ENCODE data around the gene SMIM45.

Gene SMIM45

GRCh38 chr22:41968601-41969000 lies 16.7 kb downstream of the SMIM45 start:
- no peak overlapping the region for H3K9ac ChIP-seq (ENCODE audit: low read length)
- peaks cover 17% of the 10 kb centered on the region for H3K27me3 ChIP-seq (replicated peaks; ENCODE audit: insufficient read depth, low read length)
- no peak overlapping the region for H3K4me2 ChIP-seq (ENCODE audit: low read depth, low read length)

GRCh38 chr22:41969110-41969646 lies 17.2 kb downstream of the SMIM45 start, which contains the start of gene SEPTIN3:
TSS of gene SEPTIN3 (plus strand) at chr22:41969443. CDS start at chr22:41971493, 2,050 bp downstream.
- H4K20me1 ChIP-seq (ENCODE audit: insufficient read depth, low read length), result no peaks in the 10 kb centered on the region
- H3F3A ChIP-seq (ENCODE audit: insufficient read depth, low read length), result no peaks in the 10 kb centered on the region
- no peaks in the 10 kb centered on the region for H3K79me2 ChIP-seq (ENCODE audit: low read length)
- TF ChIP-seq EZH2 (optimal IDR thresholded peaks at IDR 0.05; ENCODE audit: low read depth, low read length) (no peak), CTCF (IDR thresholded peaks at IDR 0.05; ENCODE audit: low read length) (no peak), EZH2phosphoT487 (IDR thresholded peaks at IDR 0.05; ENCODE audit: low read length) (no peak)
- H2AFZ ChIP-seq (ENCODE audit: low read length), result no peak within 1 kb of the TSS
- DNase-seq, result no peak
- no peaks in the 10 kb centered on the region for H3K9me2 ChIP-seq (replicated peaks; ENCODE audit: insufficient read depth, low read length)
- H3K4me3 ChIP-seq (ENCODE audit: low read length), result no peak within 1 kb of the TSS
- no peaks in the 10 kb centered on the region for H3K9me3 ChIP-seq (replicated peaks; ENCODE audit: insufficient read depth, low read length)
- peaks cover 14% of the 10 kb centered on the region for H3K27me3 ChIP-seq (replicated peaks; ENCODE audit: insufficient read depth, low read length)
- H3K27ac ChIP-seq (ENCODE audit: low read length), result no peak within 1 kb of the TSS
- H3K36me3 ChIP-seq (replicated peaks; ENCODE audit: insufficient read depth, low read length), result no peaks in the 10 kb centered on the region
- H3K4me2 ChIP-seq (ENCODE audit: low read depth, low read length), result no peak within 1 kb of the TSS
- H3K4me1 ChIP-seq (ENCODE audit: low read length), result no peaks in the 10 kb centered on the region
- no peak within 1 kb of the TSS for H3K9ac ChIP-seq (ENCODE audit: low read length)

More at GRCh38 chr22:41968601-41969000, 16.7 kb downstream of the SMIM45 start:
- Histone ChIP-seq H3K9me3 (replicated peaks; ENCODE audit: insufficient read depth, low read length) (no peaks in the 10 kb centered on the region), H3K79me2 (ENCODE audit: low read length) (no peaks in the 10 kb centered on the region), H3K27ac (ENCODE audit: low read length) (no peak overlapping the region), H2AFZ (ENCODE audit: low read length) (no peak overlapping the region), H3K36me3 (replicated peaks; ENCODE audit: insufficient read depth, low read length) (no peaks in the 10 kb centered on the region), H3K9me2 (replicated peaks; ENCODE audit: insufficient read depth, low read length) (no peaks in the 10 kb centered on the region), H3K4me1 (ENCODE audit: low read length) (no peaks in the 10 kb centered on the region), H3K4me3 (ENCODE audit: low read length) (no peak overlapping the region), H4K20me1 (ENCODE audit: insufficient read depth, low read length) (no peaks in the 10 kb centered on the region), H3F3A (ENCODE audit: insufficient read depth, low read length) (no peaks in the 10 kb centered on the region)
- TF ChIP-seq CTCF (IDR thresholded peaks at IDR 0.05; ENCODE audit: low read length), result no peak
- TF ChIP-seq EZH2phosphoT487 (IDR thresholded peaks at IDR 0.05; ENCODE audit: low read length), result no peak
- no peak for TF ChIP-seq EZH2 (optimal IDR thresholded peaks at IDR 0.05; ENCODE audit: low read depth, low read length)
- DNase-seq, result no peak

- Histone ChIP-seq H3K9me3 (replicated peaks; ENCODE audit: insufficient read depth, low read length) (no peaks in the 10 kb centered on the region), H3K36me3 (replicated peaks; ENCODE audit: insufficient read depth, low read length) (no peaks in the 10 kb centered on the region), H3K9ac (ENCODE audit: low read length) (no peak overlapping the region), H3K4me3 (ENCODE audit: low read length) (no peak overlapping the region), H3K4me2 (ENCODE audit: low read depth, low read length) (no peak overlapping the region), H3K79me2 (ENCODE audit: low read length) (no peaks in the 10 kb centered on the region), H3F3A (ENCODE audit: insufficient read depth, low read length) (0 out of 2 replicates have a peak, but pooled peaks cover 5% of the 10 kb centered on the region), H2AFZ (ENCODE audit: low read length) (no peak overlapping the region), H3K4me1 (ENCODE audit: low read length) (no peaks in the 10 kb centered on the region), H3K27me3 (replicated peaks; ENCODE audit: insufficient read depth, low read length) (peaks cover 24% of the 10 kb centered on the region), H3K27ac (ENCODE audit: low read length) (no peak overlapping the region), H4K20me1 (ENCODE audit: insufficient read depth, low read length) (no peaks in the 10 kb centered on the region), H3K9me2 (replicated peaks; ENCODE audit: insufficient read depth, low read length) (no peaks in the 10 kb centered on the region)
- TF ChIP-seq EZH2 (optimal IDR thresholded peaks at IDR 0.05; ENCODE audit: low read depth, low read length) (no peak), EZH2phosphoT487 (IDR thresholded peaks at IDR 0.05; ENCODE audit: low read length) (no peak), CTCF (IDR thresholded peaks at IDR 0.05; ENCODE audit: low read length) (no peak)
- DNase-seq, result no peak
Measured at GRCh38 chr22:41970601-41971000, 18.7 kb downstream of the SMIM45 start.
